Forelimb muscle (tissue), 1 donor: ENCODE data around the gene GPRIN2. TPM values are rescaled to one million over a fixed set of nuclear protein-coding genes. Genes with fewer than 3 reads are reported as not detected.
"Not testable (repeated sequence)": the region's sequence is repeated elsewhere in the genome, so short reads cannot be mapped to it uniquely, and the experiment has no call there.

Experiments used
- DNase-seq: peaks from one replicate; pipeline ENCODE4 v3.0.0-alpha.2; 2013; ENCODE audit warnings: low read depth
- polyA plus RNA-seq: library from polyadenylated mRNA; unstranded; fragments of 120-200 nt; gene quantifications from one replicate; pipeline ENCODE4 v1.2.1, GENCODE V29; 2013; ENCODE audit not compliant: insufficient read length

GPRIN2 gene
- polyA plus RNA-seq, 1 donor, result 0.24 TPM

GRCh38 chr10:46520941-46521340, 35.5 kb downstream of the GPRIN2 start:
- no peak for DNase-seq

GRCh38 chr10:46520381-46520780, 36.1 kb downstream of the GPRIN2 start:
- no peak for DNase-seq

DNA sequence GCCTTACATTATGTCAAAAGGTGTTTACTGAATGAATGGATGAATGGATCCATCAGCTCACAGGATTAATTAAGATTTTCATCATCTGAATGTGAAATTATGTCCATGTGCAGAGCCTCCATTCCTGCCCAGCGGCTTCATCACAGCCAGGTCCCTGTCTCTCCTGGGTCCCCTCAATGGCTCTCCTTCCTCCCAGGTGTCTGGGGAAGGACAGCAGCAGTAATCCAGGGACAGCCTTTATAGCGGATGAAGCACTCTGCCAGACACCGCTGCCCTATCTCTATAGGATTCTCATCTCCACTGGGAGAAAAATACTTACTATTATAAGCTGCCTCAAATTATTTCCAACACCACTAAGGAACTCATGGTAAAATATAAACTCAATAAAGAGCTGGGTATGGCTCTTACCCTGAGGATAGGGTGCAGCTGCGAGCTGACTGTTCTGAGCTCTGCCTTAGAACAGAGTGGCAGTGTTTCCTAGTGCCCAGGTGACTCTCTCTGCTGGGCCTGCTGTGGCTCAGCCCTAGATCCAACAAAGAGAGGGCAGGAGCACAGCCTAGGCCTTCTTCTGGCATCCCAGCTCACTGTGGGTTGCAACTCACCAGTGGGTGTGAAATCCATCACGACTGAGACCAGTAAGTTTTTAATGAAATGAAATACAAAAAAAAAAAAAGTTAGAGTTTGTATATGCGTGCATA, 38.3 kb downstream of the GPRIN2 start:
- DNase-seq, result no peak

GRCh38 chr10:46517541-46517940, 38.9 kb downstream of the GPRIN2 start:
- DNase-seq, result no peak

DNA sequence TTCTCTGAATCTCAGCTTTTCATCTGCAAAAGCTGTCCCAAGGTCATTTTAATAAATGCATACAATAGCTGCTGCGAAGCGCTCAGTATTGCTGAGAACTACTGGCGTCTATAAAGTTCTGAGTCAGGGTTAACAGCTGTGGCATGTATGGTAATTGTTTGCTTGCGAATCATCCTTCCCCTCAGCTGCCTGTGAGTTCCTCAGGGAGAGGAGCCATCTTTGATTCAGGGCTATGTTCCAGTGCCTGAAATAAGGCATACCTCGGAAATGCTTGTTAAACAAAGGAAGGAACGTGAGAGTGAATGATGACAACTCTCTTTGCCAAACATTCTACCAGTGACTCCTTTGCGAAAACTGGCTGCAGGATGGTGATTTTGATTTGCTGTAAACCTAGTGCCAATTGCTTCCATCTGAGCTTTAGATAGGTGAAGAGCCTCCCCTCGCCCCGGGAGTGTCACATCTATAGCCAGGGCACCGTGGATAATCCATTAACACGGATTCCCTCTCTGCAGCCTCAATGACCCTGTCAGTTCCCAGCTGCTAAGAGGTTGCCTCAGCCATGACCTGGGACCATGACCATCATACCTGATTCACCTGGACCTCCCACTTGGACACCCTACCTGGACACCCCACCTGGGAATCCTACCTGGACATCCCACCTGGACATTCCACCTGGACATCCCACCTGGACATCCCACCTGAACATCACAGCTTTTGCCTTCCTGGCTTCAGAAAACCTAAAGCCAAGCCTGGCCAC, 39.6 kb downstream of the GPRIN2 start:
- DNase-seq, result no peak

GRCh38 chr10:46515793-46516192, 40.7 kb downstream of the GPRIN2 start:
- DNase-seq, result no peak

- DNase-seq, result no peak
These were observed 41.1 kb downstream of the GPRIN2 start for GRCh38 chr10:46515366-46515765.

- DNase-seq, result no peak
These were observed 41.6 kb downstream of the GPRIN2 start for GRCh38 chr10:46514899-46515298.

DNA sequence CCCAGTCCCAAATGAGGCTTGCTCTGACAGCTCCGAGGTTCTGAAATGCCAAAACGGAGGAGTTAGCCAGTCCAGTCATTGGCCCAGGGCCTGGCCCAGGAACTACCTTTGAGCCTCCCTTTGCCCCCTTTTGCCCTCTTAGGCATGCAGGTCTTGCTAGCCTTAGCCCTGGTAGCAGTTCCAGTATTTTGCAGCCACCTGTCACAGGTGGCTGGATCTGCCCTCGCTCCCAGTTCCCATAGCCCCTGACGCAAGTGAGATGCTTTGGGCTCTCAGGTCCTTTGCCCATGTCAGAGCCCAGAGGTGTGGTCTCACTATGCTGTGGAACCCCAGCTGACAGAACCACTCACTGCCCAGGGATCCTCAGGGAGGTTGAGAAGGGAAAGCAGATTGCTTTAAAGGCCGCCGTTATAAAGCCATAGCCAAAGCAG, 42.0 kb downstream of the GPRIN2 start:
- no peak for DNase-seq

DNA sequence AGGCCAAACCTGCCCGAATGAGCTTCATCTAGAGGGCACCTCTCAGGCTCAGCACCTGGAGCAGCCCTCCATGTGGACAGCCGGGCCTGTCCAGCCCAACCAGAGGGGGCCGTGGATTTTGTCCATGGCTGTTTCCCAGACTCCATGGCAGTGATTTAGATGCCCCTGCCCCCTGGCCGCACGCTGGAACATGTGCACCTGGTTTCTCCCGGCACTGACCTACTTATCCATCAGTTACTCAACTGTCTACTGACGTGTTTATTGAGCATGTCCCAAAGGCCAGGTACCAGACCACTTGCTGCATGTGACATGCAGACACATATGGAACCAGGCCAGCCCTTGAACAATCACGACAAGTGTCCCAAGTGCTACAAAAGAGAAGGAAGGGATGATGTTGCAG, 43.1 kb downstream of the GPRIN2 start:
- DNase-seq, result not testable (repeated sequence)

GRCh38 chr10:46512725-46513124, 43.7 kb downstream of the GPRIN2 start:
- DNase-seq, result not testable (repeated sequence)

- DNase-seq, result not testable (repeated sequence)
These were observed 44.5 kb downstream of the GPRIN2 start for GRCh38 chr10:46512002-46512401.

Other genes with a start within 250 kb of the GPRIN2 start
- gene ANXA8L1, start 180.9 kb downstream of the GPRIN2 start, polyA plus RNA-seq, result not detected
- gene NPY4R, start 90.7 kb downstream of the GPRIN2 start, polyA plus RNA-seq, result not detected
- 5.2 TPM for gene SYT15, start 22.5 kb upstream of the GPRIN2 start, polyA plus RNA-seq